Hepatocyte (in vitro differentiated cells): Measurements from ENCODE around the gene CREB5.

Source experiments
- CTCF ChIP-seq: fragments of 200-600 bp; sonication (generic); IDR thresholded peaks from 2 replicates; pipeline ENCODE4 v1.5.1; 2016; ENCODE audit warnings: antibody characterized with exemption, mild to moderate bottlenecking; ENCODE audit not compliant: poor library complexity
- EZH2 ChIP-seq: fragments of 200-600 bp; sonication (generic); IDR thresholded peaks from 2 replicates; pipeline ENCODE4 v1.6.1; 2016; ENCODE audit warnings: antibody characterized with exemption, mild to moderate bottlenecking, borderline replicate concordance
- EZH2phosphoT487 ChIP-seq: fragments of 200-600 bp; sonication (generic); IDR thresholded peaks from one replicate; pipeline ENCODE4 v1.6.1; 2018; ENCODE audit warnings: antibody characterized with exemption, mild to moderate bottlenecking, low read depth, moderate library complexity; ENCODE audit not compliant: unreplicated experiment, severe bottlenecking

DNA sequence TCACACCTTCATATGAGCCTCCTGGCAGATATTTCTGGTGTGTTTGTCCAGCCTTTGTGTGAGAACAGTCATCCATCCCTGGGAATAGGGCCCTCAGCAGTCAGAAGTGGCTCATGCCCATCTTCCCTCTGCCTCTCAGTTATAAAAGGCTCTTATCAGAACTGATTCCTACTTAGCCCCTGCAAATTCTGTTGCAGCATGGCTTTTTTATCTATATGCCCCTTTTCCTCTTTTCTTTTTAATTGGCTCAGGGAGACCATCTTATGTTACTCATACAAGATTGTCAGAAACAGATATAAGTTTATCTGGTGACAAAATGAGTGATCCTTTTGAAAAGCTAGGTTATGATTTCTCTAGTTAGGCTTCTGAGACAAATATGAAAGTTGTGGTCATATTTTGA is 194.1 kb downstream of the CREB5 start:
- TF ChIP-seq CTCF: no peak
- TF ChIP-seq EZH2: no peak
- TF ChIP-seq EZH2phosphoT487: no peak
